ENCODE results near the gene INAVA.

The INAVA gene

GRCh38 chr1:200899015-200899386 is 4.3 kb downstream of the INAVA start:
- no peaks in the 10 kb centered on the region for H3K36me3 ChIP-seq (ENCODE audit: control insufficient read depth in 2 of 2, insufficient read depth in 2 of 2, low read length in 2 of 2)

DNA sequence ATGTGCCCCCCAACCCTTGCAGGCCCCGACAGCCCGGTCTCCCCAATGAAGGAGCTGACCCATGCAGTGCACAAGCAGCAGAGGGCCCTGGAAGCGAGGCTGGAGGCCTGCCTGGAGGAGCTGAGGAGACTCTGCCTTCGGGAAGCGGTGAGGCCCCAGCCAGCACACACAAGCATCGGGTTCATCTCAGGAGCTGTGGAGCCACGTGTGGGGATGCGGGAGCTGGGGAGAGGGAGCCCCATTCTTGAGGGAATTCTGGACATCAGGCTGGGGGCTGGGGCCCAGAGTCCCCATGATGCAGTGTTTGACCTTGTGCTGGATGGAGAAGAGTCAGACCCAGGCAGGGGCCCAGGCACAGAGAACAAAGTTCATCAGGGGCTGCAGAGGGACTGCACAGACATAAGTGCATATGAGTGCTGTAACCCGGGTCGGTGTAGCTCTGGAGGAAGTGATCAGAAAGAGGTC is 4.8 kb downstream of the INAVA start:
- H3K9ac ChIP-seq (ENCODE audit: low read length in 2 of 2): no peak overlapping the region
- no peaks in the 10 kb centered on the region for H3K4me1 ChIP-seq (ENCODE audit: control insufficient read depth, insufficient read depth, low read length)

More at GRCh38 chr1:200899015-200899386, 4.3 kb downstream of the INAVA start:
- Histone ChIP-seq H3K27ac (ENCODE audit: low read length) (no peak overlapping the region), H3K9me3 (ENCODE audit: control insufficient read depth in 2 of 2, low read length in 2 of 2) (no peaks in the 10 kb centered on the region), H3K9ac (ENCODE audit: low read length in 2 of 2) (no peak overlapping the region), H3K27me3 (ENCODE audit: control insufficient read depth in 1 of 2, insufficient read depth in 2 of 2, low read length in 2 of 2) (no peaks in the 10 kb centered on the region), H3K4me3 (ENCODE audit: low read length in 2 of 2) (no peak overlapping the region), H3K4me1 (ENCODE audit: control insufficient read depth, insufficient read depth, low read length) (no peaks in the 10 kb centered on the region)

DNA sequence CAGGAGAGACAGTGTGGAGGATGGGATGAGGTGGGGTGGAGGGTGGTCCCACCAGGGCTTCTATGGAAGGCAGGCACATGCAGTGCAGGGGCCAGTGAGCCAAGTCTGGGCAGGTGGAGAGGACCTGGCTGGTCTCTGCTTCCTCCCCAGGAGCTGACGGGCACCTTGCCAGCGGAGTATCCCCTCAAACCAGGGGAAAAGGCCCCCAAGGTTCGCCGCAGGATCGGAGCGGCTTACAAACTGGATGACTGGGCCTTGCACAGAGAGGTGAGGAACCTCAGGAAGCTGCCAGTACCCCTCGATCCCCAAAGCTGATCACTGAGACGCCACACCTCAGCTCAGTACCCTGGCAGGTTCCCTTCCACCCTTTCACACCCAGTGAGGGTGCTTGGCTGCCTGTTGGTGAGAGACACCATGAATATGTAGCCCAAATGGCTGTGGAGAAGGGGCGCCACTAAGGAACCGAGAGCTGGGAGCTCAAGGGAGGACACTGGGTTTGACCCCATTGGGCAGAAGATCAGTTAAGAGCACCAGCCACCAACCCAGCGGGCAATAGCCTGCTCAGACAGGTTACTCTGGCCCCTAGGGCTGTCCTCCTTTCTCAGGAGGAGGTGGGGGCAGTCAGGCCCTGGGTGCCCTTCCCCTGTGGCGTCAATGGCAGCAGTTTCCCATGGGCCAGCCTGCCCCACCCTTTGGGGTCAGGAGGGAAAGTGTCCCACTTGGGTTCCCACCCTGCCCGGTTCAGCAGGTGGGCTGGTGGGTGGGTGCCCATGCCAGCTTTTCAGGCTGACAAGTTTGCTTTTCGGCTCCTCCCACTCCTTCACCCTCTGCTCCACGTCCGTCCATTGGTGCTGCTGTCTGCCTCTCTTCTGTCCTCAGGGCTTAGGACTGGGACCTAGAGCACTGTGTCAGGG is 5.5 kb downstream of the INAVA start:
- Histone ChIP-seq H3K27ac (ENCODE audit: low read length) (no peak overlapping the region), H3K9ac (ENCODE audit: low read length in 2 of 2) (no peak overlapping the region), H3K27me3 (ENCODE audit: control insufficient read depth in 1 of 2, insufficient read depth in 2 of 2, low read length in 2 of 2) (no peaks in the 10 kb centered on the region), H3K4me3 (ENCODE audit: low read length in 2 of 2) (no peak overlapping the region), H3K36me3 (ENCODE audit: control insufficient read depth in 2 of 2, insufficient read depth in 2 of 2, low read length in 2 of 2) (no peaks in the 10 kb centered on the region), H3K4me1 (ENCODE audit: control insufficient read depth, insufficient read depth, low read length) (no peaks in the 10 kb centered on the region), H3K9me3 (ENCODE audit: control insufficient read depth in 2 of 2, low read length in 2 of 2) (no peaks in the 10 kb centered on the region)

More for the DNA sequence above, 4.8 kb downstream of the INAVA start:
- Histone ChIP-seq H3K4me3 (ENCODE audit: low read length in 2 of 2) (no peak overlapping the region), H3K36me3 (ENCODE audit: control insufficient read depth in 2 of 2, insufficient read depth in 2 of 2, low read length in 2 of 2) (no peaks in the 10 kb centered on the region), H3K27me3 (ENCODE audit: control insufficient read depth in 1 of 2, insufficient read depth in 2 of 2, low read length in 2 of 2) (no peaks in the 10 kb centered on the region), H3K9me3 (ENCODE audit: control insufficient read depth in 2 of 2, low read length in 2 of 2) (no peaks in the 10 kb centered on the region), H3K27ac (ENCODE audit: low read length) (no peak overlapping the region)

- H3K4me1 ChIP-seq (ENCODE audit: control insufficient read depth, insufficient read depth, low read length): no peaks in the 10 kb centered on the region
- no peak overlapping the region for H3K4me3 ChIP-seq (ENCODE audit: low read length in 2 of 2)
- no peaks in the 10 kb centered on the region for H3K36me3 ChIP-seq (ENCODE audit: control insufficient read depth in 2 of 2, insufficient read depth in 2 of 2, low read length in 2 of 2)
- no peaks in the 10 kb centered on the region for H3K27me3 ChIP-seq (ENCODE audit: control insufficient read depth in 1 of 2, insufficient read depth in 2 of 2, low read length in 2 of 2)
- H3K9me3 ChIP-seq (ENCODE audit: control insufficient read depth in 2 of 2, low read length in 2 of 2): no peaks in the 10 kb centered on the region
- no peak overlapping the region for H3K27ac ChIP-seq (ENCODE audit: low read length)
- no peak overlapping the region for H3K9ac ChIP-seq (ENCODE audit: low read length in 2 of 2)
Observed at GRCh38 chr1:200900877-200901276, 6.2 kb downstream of the INAVA start.

GRCh38 chr1:200901350-200901749 is 6.7 kb downstream of the INAVA start:
- no peaks in the 10 kb centered on the region for H3K4me1 ChIP-seq (ENCODE audit: control insufficient read depth, insufficient read depth, low read length)
- no peaks in the 10 kb centered on the region for H3K27me3 ChIP-seq (ENCODE audit: control insufficient read depth in 1 of 2, insufficient read depth in 2 of 2, low read length in 2 of 2)
- no peak overlapping the region for H3K4me3 ChIP-seq (ENCODE audit: low read length in 2 of 2)
- no peaks in the 10 kb centered on the region for H3K36me3 ChIP-seq (ENCODE audit: control insufficient read depth in 2 of 2, insufficient read depth in 2 of 2, low read length in 2 of 2)
- no peak overlapping the region for H3K9ac ChIP-seq (ENCODE audit: low read length in 2 of 2)
- H3K27ac ChIP-seq (ENCODE audit: low read length): no peak overlapping the region
- H3K9me3 ChIP-seq (ENCODE audit: control insufficient read depth in 2 of 2, low read length in 2 of 2): no peaks in the 10 kb centered on the region

GRCh38 chr1:200901796-200902444 is 7.2 kb downstream of the INAVA start:
- H3K9ac ChIP-seq (ENCODE audit: low read length in 2 of 2): no peak overlapping the region
- no peak overlapping the region for H3K27ac ChIP-seq (ENCODE audit: low read length)
- H3K36me3 ChIP-seq (ENCODE audit: control insufficient read depth in 2 of 2, insufficient read depth in 2 of 2, low read length in 2 of 2): no peaks in the 10 kb centered on the region
- no peaks in the 10 kb centered on the region for H3K9me3 ChIP-seq (ENCODE audit: control insufficient read depth in 2 of 2, low read length in 2 of 2)
- H3K4me3 ChIP-seq (ENCODE audit: low read length in 2 of 2): no peak overlapping the region
- no peaks in the 10 kb centered on the region for H3K4me1 ChIP-seq (ENCODE audit: control insufficient read depth, insufficient read depth, low read length)
- H3K27me3 ChIP-seq (ENCODE audit: control insufficient read depth in 1 of 2, insufficient read depth in 2 of 2, low read length in 2 of 2): no peaks in the 10 kb centered on the region

GRCh38 chr1:200903793-200904192 is 9.1 kb downstream of the INAVA start:
- H3K4me3 ChIP-seq (ENCODE audit: low read length in 2 of 2): no peak overlapping the region
- no peaks in the 10 kb centered on the region for H3K27me3 ChIP-seq (ENCODE audit: control insufficient read depth in 1 of 2, insufficient read depth in 2 of 2, low read length in 2 of 2)
- no peak overlapping the region for H3K27ac ChIP-seq (ENCODE audit: low read length)
- no peak overlapping the region for H3K9ac ChIP-seq (ENCODE audit: low read length in 2 of 2)
- no peaks in the 10 kb centered on the region for H3K36me3 ChIP-seq (ENCODE audit: control insufficient read depth in 2 of 2, insufficient read depth in 2 of 2, low read length in 2 of 2)
- no peaks in the 10 kb centered on the region for H3K9me3 ChIP-seq (ENCODE audit: control insufficient read depth in 2 of 2, low read length in 2 of 2)
- no peaks in the 10 kb centered on the region for H3K4me1 ChIP-seq (ENCODE audit: control insufficient read depth, insufficient read depth, low read length)

DNA sequence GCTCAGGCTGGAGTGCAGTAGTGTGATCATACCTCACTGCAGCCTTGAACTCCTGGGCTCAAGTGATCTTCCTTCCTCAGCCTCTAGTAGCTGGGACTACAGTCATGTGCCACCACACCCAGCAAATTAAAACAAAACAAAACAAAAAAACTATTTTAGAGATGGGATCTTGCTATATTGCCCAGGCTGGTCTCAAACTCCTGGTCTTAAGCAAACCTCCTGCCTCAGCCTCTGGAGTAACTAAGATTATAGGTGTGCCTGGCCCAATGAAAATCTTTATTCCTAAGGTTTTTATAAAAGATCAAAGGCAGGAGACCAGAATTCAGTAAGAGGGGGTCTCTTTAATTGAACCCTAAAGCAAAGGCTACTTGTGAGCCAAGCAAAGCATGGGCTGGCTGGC is 10.1 kb downstream of the INAVA start:
- H3K4me3 ChIP-seq (ENCODE audit: low read length in 2 of 2): no peak overlapping the region
- H3K27ac ChIP-seq (ENCODE audit: low read length): no peak overlapping the region
- H3K4me1 ChIP-seq (ENCODE audit: control insufficient read depth, insufficient read depth, low read length): no peaks in the 10 kb centered on the region
- H3K9ac ChIP-seq (ENCODE audit: low read length in 2 of 2): no peak overlapping the region
- no peaks in the 10 kb centered on the region for H3K27me3 ChIP-seq (ENCODE audit: control insufficient read depth in 1 of 2, insufficient read depth in 2 of 2, low read length in 2 of 2)
- no peaks in the 10 kb centered on the region for H3K36me3 ChIP-seq (ENCODE audit: control insufficient read depth in 2 of 2, insufficient read depth in 2 of 2, low read length in 2 of 2)
- no peaks in the 10 kb centered on the region for H3K9me3 ChIP-seq (ENCODE audit: control insufficient read depth in 2 of 2, low read length in 2 of 2)

- Histone ChIP-seq H3K9me3 (ENCODE audit: control insufficient read depth in 2 of 2, low read length in 2 of 2) (no peaks in the 10 kb centered on the region), H3K4me3 (ENCODE audit: low read length in 2 of 2) (no peak overlapping the region), H3K9ac (ENCODE audit: low read length in 2 of 2) (no peak overlapping the region), H3K4me1 (ENCODE audit: control insufficient read depth, insufficient read depth, low read length) (no peaks in the 10 kb centered on the region), H3K27me3 (ENCODE audit: control insufficient read depth in 1 of 2, insufficient read depth in 2 of 2, low read length in 2 of 2) (no peaks in the 10 kb centered on the region), H3K36me3 (ENCODE audit: control insufficient read depth in 2 of 2, insufficient read depth in 2 of 2, low read length in 2 of 2) (no peaks in the 10 kb centered on the region), H3K27ac (ENCODE audit: low read length) (no peak overlapping the region)
Observed at GRCh38 chr1:200905411-200906052, 10.8 kb downstream of the INAVA start.

GRCh38 chr1:200906491-200906890 is 11.8 kb downstream of the INAVA start:
- no peak overlapping the region for H3K4me3 ChIP-seq (ENCODE audit: low read length in 2 of 2)
- H3K27ac ChIP-seq (ENCODE audit: low read length): no peak overlapping the region
- H3K27me3 ChIP-seq (ENCODE audit: control insufficient read depth in 1 of 2, insufficient read depth in 2 of 2, low read length in 2 of 2): no peaks in the 10 kb centered on the region
- no peaks in the 10 kb centered on the region for H3K36me3 ChIP-seq (ENCODE audit: control insufficient read depth in 2 of 2, insufficient read depth in 2 of 2, low read length in 2 of 2)
- H3K9ac ChIP-seq (ENCODE audit: low read length in 2 of 2): no peak overlapping the region
- no peaks in the 10 kb centered on the region for H3K4me1 ChIP-seq (ENCODE audit: control insufficient read depth, insufficient read depth, low read length)
- no peaks in the 10 kb centered on the region for H3K9me3 ChIP-seq (ENCODE audit: control insufficient read depth in 2 of 2, low read length in 2 of 2)

All from stomach smooth muscle (tissue), 2 donors.